ENCODE results near the gene ZNF417. TPM values are rescaled to one million over a fixed set of nuclear protein-coding genes. Genes with fewer than 3 reads are reported as not detected.

ZNF417 gene
- total and polyA plus RNA-seq, 2 experiments from 2014 or later = 4.8 to 17.8 TPM

- H3K9me3 ChIP-seq (ENCODE audit: low read depth) = no peaks in the 10 kb centered on the region
- DNase-seq (ENCODE audit: low read depth in 1 of 2, low spot score in 1 of 2) = no peak
- TF ChIP-seq CTCF (IDR thresholded peaks at IDR 0.05; ENCODE audit: low read depth, low read length) = no peak
- H3K4me3 ChIP-seq = no peak overlapping the region
- H3K36me3 ChIP-seq = peaks cover 4% of the 10 kb centered on the region
- no peaks in the 10 kb centered on the region for H3K4me1 ChIP-seq (ENCODE audit: low read depth)
- no peaks in the 10 kb centered on the region for H3K27me3 ChIP-seq
- no peak overlapping the region for H3K27ac ChIP-seq
Observed at GRCh38 chr19:57935731-57936130, 19.3 kb upstream of the ZNF417 start.

GRCh38 chr19:57934820-57935665 is 18.7 kb upstream of the ZNF417 start, which contains the start of gene ZNF418:
Gene ZNF418, minus strand, starts transcription at chr19:57935402. Its CDS starts 1,580 bp downstream, at chr19:57933822.
- no peaks in the 10 kb centered on the region for H3K27me3 ChIP-seq
- TF ChIP-seq CTCF (IDR thresholded peaks at IDR 0.05; ENCODE audit: low read depth, low read length) = no peak
- no peaks in the 10 kb centered on the region for H3K36me3 ChIP-seq
- peak within 1 kb of the TSS; percentile 75 for H3K27ac ChIP-seq
- peak within 1 kb of the TSS; percentile 68 for H3K4me3 ChIP-seq
- peak; percentile 89 for DNase-seq (ENCODE audit: low read depth in 1 of 2, low spot score in 1 of 2)
- no peaks in the 10 kb centered on the region for H3K9me3 ChIP-seq (ENCODE audit: low read depth)
- no peaks in the 10 kb centered on the region for H3K4me1 ChIP-seq (ENCODE audit: low read depth)

- Histone ChIP-seq H3K27me3 (no peaks in the 10 kb centered on the region), H3K36me3 (peaks cover 26% of the 10 kb centered on the region), H3K9me3 (ENCODE audit: low read depth) (no peaks in the 10 kb centered on the region), H3K4me1 (ENCODE audit: low read depth) (no peaks in the 10 kb centered on the region), H3K27ac (no peak overlapping the region), H3K4me3 (no peak overlapping the region)
- TF ChIP-seq CTCF (IDR thresholded peaks at IDR 0.05; ENCODE audit: low read depth, low read length) = no peak
- DNase-seq (ENCODE audit: low read depth in 1 of 2, low spot score in 1 of 2) = no peak
Observed at GRCh38 chr19:57927587-57927986, 11.2 kb upstream of the ZNF417 start.

GRCh38 chr19:57914531-57914930 is 1.9 kb downstream of the ZNF417 start:
- no peaks in the 10 kb centered on the region for H3K27me3 ChIP-seq
- no peaks in the 10 kb centered on the region for H3K9me3 ChIP-seq (ENCODE audit: low read depth)
- peaks cover 15% of the 10 kb centered on the region for H3K36me3 ChIP-seq
- no peak for DNase-seq (ENCODE audit: low read depth in 1 of 2, low spot score in 1 of 2)
- no peak overlapping the region for H3K4me3 ChIP-seq
- no peak overlapping the region for H3K27ac ChIP-seq
- TF ChIP-seq CTCF (IDR thresholded peaks at IDR 0.05; ENCODE audit: low read depth, low read length) = no peak
- H3K4me1 ChIP-seq (ENCODE audit: low read depth) = peaks cover 7% of the 10 kb centered on the region

GRCh38 chr19:57907394-57907793 is 9.0 kb downstream of the ZNF417 start:
- Histone ChIP-seq H3K27me3 (no peaks in the 10 kb centered on the region), H3K4me1 (ENCODE audit: low read depth) (no peaks in the 10 kb centered on the region), H3K27ac (no peak overlapping the region), H3K9me3 (ENCODE audit: low read depth) (no peaks in the 10 kb centered on the region), H3K36me3 (peaks cover 19% of the 10 kb centered on the region), H3K4me3 (no peak overlapping the region)
- TF ChIP-seq CTCF (IDR thresholded peaks at IDR 0.05; ENCODE audit: low read depth, low read length) = no peak
- DNase-seq (ENCODE audit: low read depth in 1 of 2, low spot score in 1 of 2) = no peak

All from cardiac muscle cell (in vitro differentiated cells and primary cell).